ENCODE measurements around the gene REEP2.
"Not testable (repeated sequence)": the region's sequence is repeated elsewhere in the genome, so short reads cannot be mapped to it uniquely, and the experiment has no call there.

Gene REEP2

GRCh38 chr5:138466125-138466899 is 27.5 kb downstream of the REEP2 start:
- no peak for DNase-seq

GRCh38 chr5:138466900-138467710 is 28.2 kb downstream of the REEP2 start:
- DNase-seq: no peak

DNA sequence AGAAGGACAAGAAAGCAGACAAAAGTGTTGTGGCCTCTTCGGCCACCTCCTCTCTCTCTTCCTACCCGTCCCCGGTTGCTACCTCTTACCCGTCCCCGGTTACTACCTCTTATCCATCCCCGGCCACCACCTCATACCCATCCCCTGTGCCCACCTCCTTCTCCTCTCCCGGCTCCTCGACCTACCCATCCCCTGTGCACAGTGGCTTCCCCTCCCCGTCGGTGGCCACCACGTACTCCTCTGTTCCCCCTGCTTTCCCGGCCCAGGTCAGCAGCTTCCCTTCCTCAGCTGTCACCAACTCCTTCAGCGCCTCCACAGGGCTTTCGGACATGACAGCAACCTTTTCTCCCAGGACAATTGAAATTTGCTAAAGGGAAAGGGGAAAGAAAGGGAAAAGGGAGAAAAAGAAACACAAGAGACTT is 28.9 kb downstream of the REEP2 start:
- peak; percentile 53 for DNase-seq

DNA sequence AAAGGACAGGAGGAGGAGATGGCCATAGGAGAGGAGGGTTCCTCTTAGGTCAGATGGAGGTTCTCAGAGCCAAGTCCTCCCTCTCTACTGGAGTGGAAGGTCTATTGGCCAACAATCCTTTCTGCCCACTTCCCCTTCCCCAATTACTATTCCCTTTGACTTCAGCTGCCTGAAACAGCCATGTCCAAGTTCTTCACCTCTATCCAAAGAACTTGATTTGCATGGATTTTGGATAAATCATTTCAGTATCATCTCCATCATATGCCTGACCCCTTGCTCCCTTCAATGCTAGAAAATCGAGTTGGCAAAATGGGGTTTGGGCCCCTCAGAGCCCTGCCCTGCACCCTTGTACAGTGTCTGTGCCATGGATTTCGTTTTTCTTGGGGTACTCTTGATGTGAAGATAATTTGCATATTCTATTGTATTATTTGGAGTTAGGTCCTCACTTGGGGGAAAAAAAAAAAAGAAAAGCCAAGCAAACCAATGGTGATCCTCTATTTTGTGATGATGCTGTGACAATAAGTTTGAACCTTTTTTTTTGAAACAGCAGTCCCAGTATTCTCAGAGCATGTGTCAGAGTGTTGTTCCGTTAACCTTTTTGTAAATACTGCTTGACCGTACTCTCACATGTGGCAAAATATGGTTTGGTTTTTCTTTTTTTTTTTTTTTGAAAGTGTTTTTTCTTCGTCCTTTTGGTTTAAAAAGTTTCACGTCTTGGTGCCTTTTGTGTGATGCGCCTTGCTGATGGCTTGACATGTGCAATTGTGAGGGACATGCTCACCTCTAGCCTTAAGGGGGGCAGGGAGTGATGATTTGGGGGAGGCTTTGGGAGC is 29.5 kb downstream of the REEP2 start:
- peak; percentile 45 for DNase-seq

GRCh38 chr5:138468966-138469539 is 30.2 kb downstream of the REEP2 start:
- DNase-seq: no peak

DNA sequence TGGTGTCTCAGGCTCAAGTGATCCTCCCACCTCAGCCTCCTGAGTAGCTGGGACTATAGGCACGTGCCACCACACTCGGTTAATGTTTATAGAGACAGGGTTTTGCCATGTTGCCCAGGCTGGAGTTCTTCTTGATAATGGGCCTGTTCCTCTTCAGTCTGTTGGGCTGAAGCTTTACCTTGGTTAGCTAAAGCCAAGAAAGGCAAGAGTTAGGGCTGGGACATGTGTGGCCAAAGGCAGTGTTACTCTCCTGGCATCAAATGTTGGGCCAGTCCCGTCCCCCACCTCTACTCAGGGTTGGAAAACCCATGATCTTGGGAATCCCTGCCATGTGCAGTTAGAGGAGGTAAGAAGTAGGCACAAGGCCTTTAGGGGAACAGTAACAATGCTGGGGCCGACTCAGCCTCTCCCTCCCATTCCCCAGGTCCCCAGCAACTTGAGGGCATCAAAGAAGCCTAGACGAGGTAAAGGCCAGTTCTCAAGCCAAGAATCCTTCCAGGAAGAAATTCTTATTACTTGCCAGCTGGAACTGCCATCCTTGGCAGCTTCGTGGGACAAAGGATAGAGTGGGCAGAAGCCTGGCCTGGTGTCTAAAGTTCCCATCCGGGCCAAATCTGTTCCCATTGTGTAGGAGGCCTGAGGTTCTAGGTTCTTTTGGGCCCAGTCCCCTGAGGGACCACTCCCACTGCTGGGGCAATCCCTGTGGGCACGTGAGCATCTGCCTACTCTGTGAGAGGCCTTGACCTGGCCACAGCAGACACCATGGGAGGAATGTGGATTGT is 30.9 kb downstream of the REEP2 start:
- DNase-seq: peak; percentile 91

GRCh38 chr5:138470322-138471051 is 31.6 kb downstream of the REEP2 start:
- peak; percentile 64 for DNase-seq

- no peak for DNase-seq
Observed at GRCh38 chr5:138471052-138471361, 32.1 kb downstream of the REEP2 start.

- DNase-seq: no peak
Observed at GRCh38 chr5:138472353-138472752, 33.5 kb downstream of the REEP2 start.

DNA sequence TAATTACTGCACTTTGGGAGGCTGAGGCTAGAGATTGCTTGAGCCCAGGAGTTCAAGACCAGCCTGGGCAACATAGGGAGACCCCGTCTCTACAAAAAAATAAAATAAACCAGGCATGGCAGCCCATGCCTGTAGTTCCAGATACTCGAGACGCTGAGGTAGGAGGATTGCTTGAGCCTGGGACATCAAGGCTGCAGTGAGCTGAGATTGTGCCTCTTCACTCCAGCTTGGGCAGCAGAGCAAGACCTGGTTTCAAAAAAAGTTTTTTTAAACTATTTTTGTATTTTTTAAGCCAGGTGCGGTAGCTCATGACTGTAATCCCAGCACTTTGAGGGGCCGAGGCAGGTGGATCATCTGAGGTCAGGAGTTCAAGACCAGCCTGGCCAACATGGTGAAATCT is 34.3 kb downstream of the REEP2 start:
- not testable (repeated sequence) for DNase-seq

DNA sequence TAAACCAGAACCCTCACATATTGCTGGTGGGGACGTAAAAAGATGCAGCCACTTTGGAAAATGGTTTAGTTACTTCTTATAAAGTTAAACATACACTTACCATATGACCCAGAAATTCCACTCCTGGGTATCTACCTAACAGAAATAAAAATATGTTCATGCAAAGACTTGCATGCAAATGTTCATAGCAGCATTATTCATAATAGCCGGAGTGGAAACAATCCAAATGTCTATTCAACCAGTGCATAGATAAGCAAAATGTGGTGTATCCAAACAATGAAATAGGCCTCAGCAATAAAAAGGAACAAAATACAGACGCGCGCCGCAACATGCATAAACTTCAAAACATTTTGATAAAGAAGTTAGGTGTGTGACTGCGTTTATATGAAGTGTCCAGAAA is 38.1 kb downstream of the REEP2 start:
- DNase-seq: no peak

DNA sequence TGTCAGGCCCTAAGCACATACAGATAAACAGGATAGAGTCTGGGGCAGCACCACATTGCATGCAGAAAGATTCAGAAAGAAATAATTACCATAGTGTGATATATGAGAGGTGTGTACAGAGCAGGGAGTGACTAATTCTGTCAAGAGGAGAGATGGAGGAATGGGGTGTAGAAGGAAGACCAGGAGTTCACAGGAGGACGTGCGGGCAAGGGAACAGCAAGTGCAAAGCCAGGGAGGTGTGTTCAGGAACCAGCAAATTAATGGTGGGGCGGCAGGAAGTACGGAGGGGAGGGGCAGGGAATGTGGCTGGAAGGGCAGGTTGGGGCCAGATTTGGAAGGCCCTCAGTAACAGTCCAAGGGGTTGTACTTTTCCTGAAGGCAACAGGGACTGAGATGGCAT is 43.8 kb downstream of the REEP2 start:
- DNase-seq: no peak

GRCh38 chr5:138488481-138488945 is 49.7 kb downstream of the REEP2 start:
- no peak for DNase-seq

GRCh38 chr5:138489683-138490061 is 50.8 kb downstream of the REEP2 start:
- DNase-seq: peak; percentile 63

- no peak for DNase-seq
Observed at GRCh38 chr5:138490648-138491283, 51.9 kb downstream of the REEP2 start.

- DNase-seq: no peak
Observed at GRCh38 chr5:138491284-138491648, 52.4 kb downstream of the REEP2 start.

DNA sequence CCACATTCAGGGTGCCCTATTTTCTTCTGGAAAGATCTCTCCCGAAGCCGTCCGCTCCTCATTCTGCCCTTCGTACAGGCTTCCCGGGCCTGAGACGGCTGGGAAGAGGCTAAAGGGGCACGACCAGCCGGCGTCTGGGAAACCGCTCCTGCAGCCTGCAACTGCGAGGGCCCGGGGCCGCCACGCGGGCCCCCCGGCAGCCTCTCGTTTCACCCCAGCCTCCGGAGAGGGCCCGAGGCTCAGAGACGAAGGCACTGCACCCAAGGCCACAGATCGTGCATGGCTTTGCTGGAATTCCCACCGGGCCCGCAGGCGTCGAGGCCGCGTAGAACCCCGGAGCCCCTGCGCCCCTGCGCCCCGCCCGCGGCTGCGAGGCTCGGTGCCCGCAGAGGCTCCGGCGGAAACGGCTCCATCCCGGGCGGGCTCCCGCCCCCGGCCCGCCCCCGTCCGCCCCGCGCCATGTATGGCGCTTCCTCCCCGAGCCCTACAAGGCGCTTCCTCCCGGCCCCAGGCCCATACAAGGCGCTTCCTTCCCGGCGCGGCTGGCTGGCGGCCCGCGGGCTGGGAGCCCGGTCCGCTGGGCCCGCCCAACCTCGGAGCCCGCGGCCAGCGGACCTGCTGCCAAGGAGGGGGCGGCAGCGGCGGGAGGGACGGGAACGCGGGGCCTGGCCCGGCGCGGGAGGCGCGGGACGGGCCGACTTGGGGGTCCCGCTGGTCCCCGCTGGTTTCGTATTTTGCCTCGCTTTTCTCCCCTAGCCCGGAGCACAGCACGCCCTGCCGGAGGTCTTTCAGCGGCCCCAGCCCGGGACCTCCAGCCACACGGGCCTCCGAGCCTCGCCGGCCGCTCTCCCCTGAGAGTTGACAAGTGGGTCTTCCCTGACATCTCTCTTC is 53.1 kb downstream of the REEP2 start:
- DNase-seq: peak; percentile 95

DNA sequence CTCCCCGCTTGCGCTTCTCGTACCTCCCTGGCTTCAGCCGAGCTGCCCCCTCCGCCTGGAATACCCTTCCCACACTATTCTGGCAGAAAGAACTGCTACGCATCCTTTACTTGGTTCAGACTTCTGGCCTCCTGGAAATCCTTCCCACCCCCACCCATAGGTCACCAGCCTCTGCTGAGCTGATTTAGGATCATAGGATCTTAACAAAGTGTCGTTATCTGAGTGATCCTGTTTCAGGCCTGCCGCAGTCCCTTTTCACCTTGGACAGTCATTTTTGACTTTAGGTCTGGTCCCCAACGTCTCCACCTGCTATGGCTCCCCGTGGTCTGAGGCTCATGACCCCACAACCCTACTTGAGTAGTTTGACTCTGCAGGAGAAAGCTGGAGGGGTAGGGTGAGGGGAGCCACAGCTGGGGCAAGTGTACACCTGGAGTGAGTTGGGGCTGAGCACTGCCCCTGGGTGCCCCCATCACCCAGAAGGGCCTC is 53.7 kb downstream of the REEP2 start:
- no peak for DNase-seq

- no peak for DNase-seq
Observed at GRCh38 chr5:138495351-138495750, 56.5 kb downstream of the REEP2 start.
